Suprapubic skin (tissue), 4 donors: ENCODE results near the gene KCNK13.
"Not testable (repeated sequence)": the region's sequence is repeated elsewhere in the genome, so short reads cannot be mapped to it uniquely, and the experiment has no call there.

Experiments
- POLR2A ChIP-seq, 2 donors: fragments of 450-650 bp; IDR thresholded peaks; one replicate each; pipeline ENCODE4 v1.6.1; 2017; ENCODE audit warnings: antibody characterized with exemption in 2 of 2, mild to moderate bottlenecking in 2 of 2, moderate library complexity in 2 of 2
- POLR2AphosphoS5 ChIP-seq, 3 donors: sonication (generic); formaldehyde crosslinking; IDR thresholded peaks; one replicate each; pipeline ENCODE4 v1.6.1; 2017; ENCODE audit warnings: antibody characterized with exemption in 3 of 3
- TF ChIP-seq, protein P1 (sequence below), 2 donors: fragments of 200-600 bp in 1 of 2; fragments of 450-650 bp in 1 of 2; sonication (generic) in 1 of 2; IDR thresholded peaks; one replicate each; pipeline ENCODE4 v1.5.1; 2016 to 2019; ENCODE audit warnings: antibody characterized with exemption in 2 of 2, mild to moderate bottlenecking in 1 of 2, moderate library complexity in 1 of 2

DNA sequence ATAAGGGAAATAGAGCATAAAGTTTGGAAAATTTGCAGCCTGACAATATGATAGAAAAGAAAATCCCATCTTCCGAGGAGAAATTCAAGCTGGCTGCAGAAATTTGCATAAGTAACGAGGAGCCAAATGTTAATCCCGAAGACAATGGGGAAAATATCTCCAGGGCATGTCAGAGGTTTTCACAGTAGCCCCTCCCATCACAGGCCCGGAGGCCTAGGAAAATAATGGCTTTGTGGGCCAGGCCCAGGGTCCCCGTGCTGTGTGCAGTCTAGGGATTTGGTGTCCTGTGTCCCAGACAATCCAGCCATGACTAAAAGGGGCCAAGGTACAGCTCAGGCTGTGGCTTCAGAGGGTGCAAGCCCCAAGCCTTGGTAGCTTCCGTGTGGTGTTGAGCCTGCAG is 27.7 kb downstream of the KCNK13 start:
- TF ChIP-seq POLR2A, POLR2AphosphoS5 (IDR thresholded peaks at IDR 0.05): not testable (repeated sequence)
- TF ChIP-seq, protein P1, sequence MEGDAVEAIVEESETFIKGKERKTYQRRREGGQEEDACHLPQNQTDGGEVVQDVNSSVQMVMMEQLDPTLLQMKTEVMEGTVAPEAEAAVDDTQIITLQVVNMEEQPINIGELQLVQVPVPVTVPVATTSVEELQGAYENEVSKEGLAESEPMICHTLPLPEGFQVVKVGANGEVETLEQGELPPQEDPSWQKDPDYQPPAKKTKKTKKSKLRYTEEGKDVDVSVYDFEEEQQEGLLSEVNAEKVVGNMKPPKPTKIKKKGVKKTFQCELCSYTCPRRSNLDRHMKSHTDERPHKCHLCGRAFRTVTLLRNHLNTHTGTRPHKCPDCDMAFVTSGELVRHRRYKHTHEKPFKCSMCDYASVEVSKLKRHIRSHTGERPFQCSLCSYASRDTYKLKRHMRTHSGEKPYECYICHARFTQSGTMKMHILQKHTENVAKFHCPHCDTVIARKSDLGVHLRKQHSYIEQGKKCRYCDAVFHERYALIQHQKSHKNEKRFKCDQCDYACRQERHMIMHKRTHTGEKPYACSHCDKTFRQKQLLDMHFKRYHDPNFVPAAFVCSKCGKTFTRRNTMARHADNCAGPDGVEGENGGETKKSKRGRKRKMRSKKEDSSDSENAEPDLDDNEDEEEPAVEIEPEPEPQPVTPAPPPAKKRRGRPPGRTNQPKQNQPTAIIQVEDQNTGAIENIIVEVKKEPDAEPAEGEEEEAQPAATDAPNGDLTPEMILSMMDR (IDR thresholded peaks at IDR 0.05) = not testable (repeated sequence)
